IgD-negative memory B cell (primary cell): Measurements from ENCODE around the gene RAB23. TPM values are rescaled to one million over a fixed set of nuclear protein-coding genes. Genes with fewer than 3 reads are reported as not detected.

Source experiments
- H3K27ac Mint-ChIP-seq, 3 donors: one replicate each; pipeline ENCODE4 v1.8.0; 2020 to 2022; ENCODE audit warnings: mild to moderate bottlenecking in 3 of 3, mixed read lengths in 3 of 3, moderate library complexity in 1 of 3
- H3K27me3 Mint-ChIP-seq: one replicate; pipeline ENCODE4 v1.8.0; 2021; ENCODE audit warnings: mixed read lengths
- H3K36me3 Mint-ChIP-seq: one replicate; pipeline ENCODE4 v1.8.0; 2020; ENCODE audit warnings: mild to moderate bottlenecking, mixed read lengths
- H3K4me1 Mint-ChIP-seq, 3 donors: one replicate each; pipeline ENCODE4 v1.8.0; 2020 to 2022; ENCODE audit warnings: mixed read lengths in 3 of 3, mild to moderate bottlenecking in 1 of 3
- H3K4me3 Mint-ChIP-seq, 4 donors: one replicate each; pipeline ENCODE4 v1.8.0; 2020 to 2022; ENCODE audit warnings: mild to moderate bottlenecking in 4 of 4, mixed read lengths in 4 of 4, moderate library complexity in 3 of 4
- H3K9me3 Mint-ChIP-seq, 3 donors: one replicate each; pipeline ENCODE4 v1.8.0; 2020 to 2021; ENCODE audit warnings: mixed read lengths in 3 of 3, mild to moderate bottlenecking in 1 of 3
- polyA plus RNA-seq: library from polyadenylated mRNA; unstranded; fragments of 300-500 nt; fragmentation: Illumina TruSeq; gene quantifications from one replicate; pipeline ENCODE4 v1.2.3, GENCODE V29; 2021

RAB23 gene
- polyA plus RNA-seq, 1 donor from 2014 or later: 0.74 TPM

GRCh38 chr6:57143690-57144089, 78.4 kb downstream of the RAB23 start:
- no peak overlapping the region for H3K4me3 Mint-ChIP-seq

GRCh38 chr6:57142178-57142525, 80.0 kb downstream of the RAB23 start:
- no peak overlapping the region for H3K4me3 Mint-ChIP-seq
- peaks cover 22% of the 10 kb centered on the region for H3K36me3 Mint-ChIP-seq
- no peak overlapping the region for H3K27ac Mint-ChIP-seq
- no peaks in the 10 kb centered on the region for H3K4me1 Mint-ChIP-seq
- H3K27me3 Mint-ChIP-seq: no peaks in the 10 kb centered on the region
- H3K9me3 Mint-ChIP-seq: peaks cover 0 to 7% (median 0%) of the 10 kb centered on the region in 3 donors

More at GRCh38 chr6:57143690-57144089, 78.4 kb downstream of the RAB23 start:
- H3K27ac Mint-ChIP-seq: no peak overlapping the region
- H3K4me1 Mint-ChIP-seq: no peaks in the 10 kb centered on the region
- peaks cover 0 to 7% (median 0%) of the 10 kb centered on the region in 3 donors for H3K9me3 Mint-ChIP-seq
- no peaks in the 10 kb centered on the region for H3K27me3 Mint-ChIP-seq
- H3K36me3 Mint-ChIP-seq: peaks cover 27% of the 10 kb centered on the region

GRCh38 chr6:57141451-57142177, 80.5 kb downstream of the RAB23 start:
- Mint-ChIP-seq H3K4me3 (no peak overlapping the region), H3K9me3 (peaks cover 0 to 7% (median 0%) of the 10 kb centered on the region in 3 donors), H3K27me3 (no peaks in the 10 kb centered on the region), H3K4me1 (no peaks in the 10 kb centered on the region), H3K36me3 (peaks cover 27% of the 10 kb centered on the region), H3K27ac (no peak overlapping the region)

GRCh38 chr6:57138026-57138425, 84.1 kb downstream of the RAB23 start:
- Mint-ChIP-seq H3K27ac (peak overlapping the region in 1 of 3 donors; percentile 54), H3K4me3 (no peak overlapping the region), H3K9me3 (peaks cover 0 to 7% (median 0%) of the 10 kb centered on the region in 3 donors), H3K4me1 (no peaks in the 10 kb centered on the region), H3K36me3 (peaks cover 24% of the 10 kb centered on the region), H3K27me3 (no peaks in the 10 kb centered on the region)

- Mint-ChIP-seq H3K4me3 (no peak overlapping the region), H3K27ac (peak overlapping the region in 1 of 3 donors; percentile 54), H3K36me3 (peaks cover 19% of the 10 kb centered on the region), H3K9me3 (peaks cover 0 to 5% (median 0%) of the 10 kb centered on the region in 3 donors), H3K4me1 (no peaks in the 10 kb centered on the region), H3K27me3 (no peaks in the 10 kb centered on the region)
Observed at GRCh38 chr6:57137350-57137749, 84.8 kb downstream of the RAB23 start.

Other genes starting within 250 kb of the RAB23 start
- 7.3 TPM for gene KIAA1586, start 175.6 kb downstream of the RAB23 start, polyA plus RNA-seq
- 22.3 TPM for gene ZNF451, start 132.1 kb downstream of the RAB23 start, polyA plus RNA-seq
- gene BAG2, start 50.0 kb downstream of the RAB23 start, polyA plus RNA-seq: 4.5 TPM
- gene PRIM2, start 95.3 kb upstream of the RAB23 start, polyA plus RNA-seq: 9.1 TPM